K562 (cell line): ENCODE data around the gene FOXN1. TPM values are rescaled to one million over a fixed set of nuclear protein-coding genes. Genes with fewer than 3 reads are reported as not detected.
A peak's percentile ranks its signal among the peaks of the same experiment; 100 is the strongest.

Source experiments
- ATAC-seq: fragments of 200-7000 bp; cut with Tn5 transposase; 3 replicates; pipeline ENCODE4 v1.9.1; 2020; ENCODE audit warnings: moderate library complexity
- BruUV-seq: library from RNA; stranded (reverse); fragments of 400-500 nt; replicated peaks from 2 replicates; lab custom pipeline; 2021; lab: Mats Ljungman, UMichigan
- CTCF ChIA-PET: fragments of 300-600 bp; formaldehyde crosslinking; extraction: SDS; loops from one replicate; lab custom pipeline; 2021; ENCODE audit warnings: low intra/inter-chr PET ratio; lab: Yijun Ruan, JAX
- POLR2A ChIA-PET: fragments of 300-600, 350-650 bp; sonication (Branson Sonifier 250); formaldehyde crosslinking; extraction: SDS; loops from one replicate; lab custom pipeline; 2021; ENCODE audit warnings: antibody characterized with exemption, inconsistent platforms; lab: Yijun Ruan, JAX
- DNase-seq, 4 experiments: peaks; one replicate each; pipeline versions ENCODE4 v3.0.0 to v3.0.0-alpha.2; 2011 to 2018; ENCODE audit warnings: low spot score in 3 of 4, mixed read lengths in 3 of 4; ENCODE audit errors: extremely low read depth in 1 of 4
- FAIRE-seq: peaks from 2 replicates; lab custom pipeline; 2011; peaks lifted over from hg19 to GRCh38; lab: Jason Lieb, UNC
- H2AFZ ChIP-seq: 2 replicates; pipeline ENCODE4 v1.6.0; 2011; ENCODE audit warnings: low read depth, low read length, control low read depth, inconsistent platforms
- H3K27ac ChIP-seq: fragments of 200-600 bp; 3 replicates; pipeline ENCODE4 v1.8.0; 2011; ENCODE audit warnings: low read depth, mild to moderate bottlenecking, control low read depth, inconsistent platforms, low read length, moderate library complexity, mixed read lengths; ENCODE audit errors: extremely low read depth
- H3K27me3 ChIP-seq, 2 experiments: fragments of 300-600 bp in 1 of 2; 2 replicates in 1 of 2; 3 replicates in 1 of 2; pipeline versions ENCODE4 v1.6.0 to v1.8.0; 2011; ENCODE audit warnings: inconsistent platforms in 2 of 2, low read length in 2 of 2, mild to moderate bottlenecking in 1 of 2, mixed read lengths in 1 of 2, moderate library complexity in 1 of 2; ENCODE audit not compliant: control insufficient read depth in 2 of 2, insufficient read depth in 2 of 2
- H3K36me3 ChIP-seq: fragments of 300-600 bp; 3 replicates; pipeline ENCODE4 v1.8.0; 2011; ENCODE audit warnings: mild to moderate bottlenecking, low read length, inconsistent platforms; ENCODE audit not compliant: control insufficient read depth, insufficient read depth
- H3K4me1 ChIP-seq, 2 experiments: fragments of 200-600 bp in 1 of 2; replicated peaks in 1 of 2; 2 replicates in 1 of 2; 3 replicates in 1 of 2; pipeline versions ENCODE4 v1.5.1 to v1.8.0; 2011; ENCODE audit warnings: inconsistent platforms in 2 of 2, low read length in 2 of 2, mild to moderate bottlenecking in 1 of 2, mixed read lengths in 1 of 2, moderate library complexity in 1 of 2; ENCODE audit not compliant: control insufficient read depth in 2 of 2, insufficient read depth in 2 of 2
- H3K4me2 ChIP-seq: 2 replicates; pipeline ENCODE4 v1.6.1; 2011; ENCODE audit warnings: low read length, control low read depth, inconsistent platforms, mixed read lengths; ENCODE audit not compliant: insufficient read depth
- H3K4me3 ChIP-seq: fragments of 200-600 bp; sonication (generic), shearing (Covaris generic); 2 replicates; pipeline ENCODE4 v1.5.1; 2016; ENCODE audit warnings: control low read depth, inconsistent platforms
- H3K79me2 ChIP-seq: fragments of 200-600 bp; 3 replicates; pipeline ENCODE4 v1.8.0; 2011; ENCODE audit warnings: low read length, inconsistent platforms; ENCODE audit not compliant: control insufficient read depth, insufficient read depth
- H3K9ac ChIP-seq, 2 experiments: 2 replicates each; pipeline versions ENCODE4 v1.6.0 to v1.6.1; 2011; ENCODE audit warnings: low read depth in 2 of 2, low read length in 2 of 2, control low read depth in 1 of 2, inconsistent platforms in 1 of 2, mild to moderate bottlenecking in 1 of 2, mixed read lengths in 1 of 2; ENCODE audit not compliant: insufficient read depth in 1 of 2
- H3K9me1 ChIP-seq: one replicate; pipeline ENCODE4 v1.6.0; 2011; ENCODE audit warnings: inconsistent platforms, mild to moderate bottlenecking, low read length, moderate library complexity; ENCODE audit not compliant: control insufficient read depth, insufficient read depth
- H3K9me3 ChIP-seq: replicated peaks from 2 replicates; pipeline ENCODE4 v1.5.1; 2011; ENCODE audit warnings: low read depth, low read length, inconsistent platforms; ENCODE audit not compliant: control insufficient read depth, insufficient read depth
- H4K20me1 ChIP-seq: replicated peaks from 2 replicates; pipeline ENCODE4 v1.6.1; 2011; ENCODE audit warnings: low read length, inconsistent platforms, mixed read lengths; ENCODE audit not compliant: control insufficient read depth, insufficient read depth
- BCOR ChIP-seq: fragments of 450-650 bp; IDR thresholded peaks from 2 replicates; pipeline ENCODE4 v1.6.1; 2016
- DACH1 ChIP-seq: fragments of 450-650 bp; IDR thresholded peaks from 2 replicates; pipeline ENCODE4 v1.6.1; 2018; ENCODE audit not compliant: partially characterized antibody
- FOXO4 ChIP-seq: fragments of 450-650 bp; formaldehyde crosslinking; IDR thresholded peaks from 2 replicates; pipeline ENCODE4 v1.4.0; 2020; ENCODE audit warnings: mild to moderate bottlenecking, moderate library complexity
- ZBTB2 ChIP-seq: fragments of 450-650 bp; IDR thresholded peaks from 2 replicates; pipeline ENCODE4 v1.6.1; 2016; ENCODE audit warnings: antibody characterized with exemption
- ZNF592 ChIP-seq: fragments of 450-650 bp; IDR thresholded peaks from 2 replicates; pipeline ENCODE4 v1.6.1; 2017; ENCODE audit warnings: antibody characterized with exemption, mild to moderate bottlenecking
- WGBS: fragments of 100-300 bp; shearing (Covaris generic); methylation state at CpG from one replicate; pipeline ENCODE4 v1.1.6; 2016; ENCODE audit warnings: low coverage, mixed read lengths; ENCODE audit not compliant: insufficient coverage; ENCODE audit errors: missing lambda C conversion rate; 5-methylcytosine and 5-hydroxymethylcytosine counted together
- in situ Hi-C: fragments of 300-500 bp; cut with MboI; formaldehyde crosslinking; loops from 4 replicates; pipeline ENCODE4 v1.15.0; 2018; ENCODE audit warnings: inconsistent platforms, mixed read lengths
- intact Hi-C: fragments of 100-400 bp; cut with micrococcal nuclease; formaldehyde crosslinking; loops from 2 replicates; pipeline ENCODE4 v1.14.2; 2022
- polyA plus RNA-seq, 8 experiments: library from polyadenylated mRNA; depleted of rRNA in 4 of 8; stranded (reverse) in 5 of 8; unstranded in 3 of 8; fragments of >200 nt; fragmentation: Nextera tagmentation in 2 of 8; fragmentation: Illumina TruSeq in 1 of 8; extraction: Ambion mirVana in 2 of 8; extraction: Trizol in 1 of 8; gene quantifications; 2 replicates each; pipeline versions ENCODE4 v1.2.1 to v1.2.3, GENCODE V29; 2011 to 2014; ENCODE audit warnings: inconsistent platforms in 1 of 8, missing spikeins in 1 of 8
- total RNA-seq, 7 experiments: library from RNA; depleted of rRNA in 6 of 7; stranded (reverse); fragments of >200 nt in 6 of 7; fragmentation: Illumina TruSeq in 2 of 7; extraction: Trizol in 2 of 7; gene quantifications; 2 replicates each; pipeline versions ENCODE4 v1.2.1 to v1.2.3, GENCODE V29; 2011 to 2021; ENCODE audit warnings: low replicate concordance in 1 of 7

FOXN1 gene
- total and polyA plus RNA-seq, 9 of the 15 experiments (the other 6 are each of a cell fraction or from before 2014, with no cell fraction given): not detected

- ChIA-PET CTCF (no interaction called here), POLR2A (no interaction called here)
- 0% methylated on average over 10 of the region's 12 CpGs for WGBS
- Histone ChIP-seq H3K9me1 (no peaks in the 10 kb centered on the region), H3K4me2 (no peak overlapping the region), H3K9ac (no peak overlapping the region), H3K27me3 (peaks cover 2 to 17% of the 10 kb centered on the region in 2 experiments; a peak in 3 of 5 replicates), H3K36me3 (no peaks in the 10 kb centered on the region), H3K4me3 (no peak overlapping the region), H3K27ac (no peak overlapping the region), H3K4me1 (peaks cover 0 to 18% of the 10 kb centered on the region in 2 experiments; a peak in 2 of 5 replicates), H3K9me3 (no peaks in the 10 kb centered on the region), H2AFZ (no peak overlapping the region), H3K79me2 (no peaks in the 10 kb centered on the region), H4K20me1 (peaks cover 9% of the 10 kb centered on the region; the same call in 1 of the 2 replicates)
- DNase-seq: no peak
- no peak for FAIRE-seq
- BruUV-seq: no TSS peak
- intact Hi-C loops (no loop called here), in situ Hi-C loops (loop anchor here (5.0 kb wide), 1 partner anchor 38 kb away; no protein-coding TSS in a partner anchor)
- ATAC-seq: no peak
- TF ChIP-seq BCOR (peak; percentile 36; the same call in 1 of the 2 replicates), ZBTB2 (no peak), ZNF592 (no peak), FOXO4 (CRISPR knock-in tag) (no peak), DACH1 (no peak)
Observed at GRCh38 chr17:28498652-28499363, 7.3 kb upstream of the FOXN1 start.
